NCI-H2227 (cell line): ENCODE data around the gene MTF1.
"Not testable (repeated sequence)": the region's sequence is repeated elsewhere in the genome, so short reads cannot be mapped to it uniquely, and the experiment has no call there.

ENCODE experiments used
- DNase-seq: peaks from one replicate; lab custom pipeline; 2025; ENCODE audit not compliant: unreplicated experiment; lab: John Stamatoyannopoulos, UW

Gene MTF1

GRCh38 chr1:37794372-37795339, 64.7 kb downstream of the MTF1 start:
- DNase-seq, result peak; percentile 55

GRCh38 chr1:37793773-37794371, 65.5 kb downstream of the MTF1 start, which contains the start of gene MANEAL:
Gene MANEAL, plus strand, starts transcription at chr1:37793847. Its CDS starts 336 bp downstream, at chr1:37794183.
- DNase-seq, result peak; percentile 85

DNA sequence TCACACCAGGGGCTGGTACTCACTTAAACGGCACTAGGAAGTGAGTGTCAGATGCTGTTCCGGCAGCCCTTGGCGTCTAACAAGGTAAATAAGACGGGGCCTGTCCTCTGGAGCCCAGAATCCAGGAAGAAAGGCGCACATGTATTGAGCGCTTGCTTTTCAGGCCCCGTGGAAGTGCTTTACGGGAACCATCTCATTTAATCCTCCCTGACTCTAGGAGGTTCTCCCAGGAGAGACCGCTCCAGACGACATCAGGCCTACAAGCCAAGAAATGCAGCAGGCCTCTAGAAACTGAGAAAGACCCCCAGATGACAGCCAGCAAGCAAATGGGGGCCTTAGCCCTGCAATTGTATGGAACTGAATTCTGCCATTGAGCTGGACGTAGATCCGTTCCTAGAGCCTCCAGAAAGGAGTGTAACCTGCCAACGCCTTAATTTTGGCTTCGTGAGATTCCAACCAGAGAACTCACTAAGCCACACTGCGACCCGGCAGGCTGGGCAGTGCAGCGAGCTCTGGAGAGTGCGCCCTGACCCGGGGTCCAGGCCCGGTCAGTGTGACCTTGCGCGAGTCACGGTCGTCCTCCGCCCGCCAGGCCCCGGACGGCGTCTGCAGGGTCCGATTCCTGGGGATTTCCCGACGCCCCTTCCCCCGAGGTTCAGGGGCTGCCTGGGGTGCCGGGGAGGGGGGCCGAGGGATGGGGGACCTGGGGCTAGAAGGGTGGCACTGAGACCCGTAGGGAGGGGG, 66.3 kb downstream of the MTF1 start:
- DNase-seq, result peak; percentile 25

GRCh38 chr1:37782491-37782890, 76.9 kb downstream of the MTF1 start:
- DNase-seq, result no peak

GRCh38 chr1:37778654-37779053, 80.7 kb downstream of the MTF1 start:
- DNase-seq, result no peak

DNA sequence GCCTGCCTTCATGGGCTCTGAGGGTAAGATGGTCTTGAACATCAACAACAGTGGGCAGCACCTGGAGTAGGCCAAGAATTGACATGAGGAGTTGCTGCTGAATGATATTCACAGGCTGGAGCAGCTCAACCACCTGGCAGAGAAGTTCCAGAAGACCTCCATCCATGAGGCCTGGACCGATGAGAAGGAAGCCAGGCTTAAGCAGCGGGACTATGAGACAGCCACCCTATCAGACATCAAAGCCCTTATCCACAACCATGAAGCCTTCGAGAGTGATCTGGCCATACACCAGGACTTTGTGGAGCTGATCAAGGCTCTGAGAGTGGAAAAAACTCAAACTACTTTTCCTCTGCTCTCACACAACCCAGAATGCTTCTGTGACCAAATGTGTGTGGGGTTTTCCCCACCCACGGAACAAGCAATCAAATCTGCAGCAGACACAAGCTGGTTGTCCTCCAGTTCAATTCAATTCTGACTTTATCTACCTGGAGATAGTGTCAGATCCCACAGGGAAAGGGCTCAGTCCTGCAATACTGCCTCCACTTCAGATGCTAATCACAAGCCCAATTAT, 82.4 kb downstream of the MTF1 start:
- no peak for DNase-seq

- not testable (repeated sequence) for DNase-seq
Observed at GRCh38 chr1:37771440-37771839, 88.0 kb downstream of the MTF1 start.

DNA sequence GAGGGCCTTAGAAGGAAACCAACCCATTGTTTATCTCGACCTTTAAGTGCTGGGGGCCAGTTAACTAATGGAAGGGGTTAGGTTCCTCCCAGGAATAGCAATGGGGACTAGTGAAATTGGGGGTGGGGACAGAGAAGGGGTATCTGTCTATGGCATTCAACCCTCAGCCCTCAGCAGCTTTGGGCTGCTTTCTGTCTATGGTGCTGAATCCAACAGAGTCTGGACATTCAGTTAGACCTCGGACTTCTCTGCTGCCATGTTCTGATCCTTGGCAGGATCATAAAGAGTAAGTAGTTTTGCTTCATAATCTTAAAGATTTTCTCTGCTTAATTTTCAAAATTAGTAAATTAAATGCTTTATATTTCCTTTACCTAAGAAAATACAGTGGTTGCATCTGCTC, 91.9 kb downstream of the MTF1 start:
- DNase-seq, result no peak

GRCh38 chr1:37765916-37766664, 93.3 kb downstream of the MTF1 start:
- DNase-seq, result peak; percentile 49

DNA sequence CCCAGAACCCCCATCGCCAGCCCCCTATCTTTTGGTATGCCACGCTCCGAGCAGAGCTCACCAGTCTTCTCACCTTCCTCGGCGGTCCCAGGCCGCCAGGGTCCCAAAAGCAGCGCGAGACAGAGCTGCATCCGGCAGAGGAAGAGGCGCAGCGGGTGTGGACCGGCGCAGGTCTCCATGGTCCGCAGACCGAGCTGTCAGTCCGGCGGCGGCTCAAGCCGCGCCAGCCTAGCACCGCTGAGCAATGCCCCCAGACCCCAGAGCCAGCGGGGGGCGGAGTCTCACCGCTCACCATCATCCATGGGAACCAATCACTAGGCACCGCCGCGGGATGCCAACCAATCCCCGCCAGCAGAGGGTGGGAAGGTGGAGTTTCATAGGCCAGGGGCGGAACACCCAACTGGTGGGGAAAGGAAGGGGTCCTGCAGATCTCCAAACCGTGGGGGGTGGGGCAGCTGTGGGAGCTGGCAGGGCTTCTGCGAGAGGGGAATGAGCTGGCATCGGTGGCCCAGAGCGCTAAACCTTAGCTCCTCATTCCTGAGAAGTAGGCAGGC, 94.4 kb downstream of the MTF1 start, which contains the start of gene EPHA10:
Gene EPHA10, minus strand, starts transcription at position 233 of the 554 bp plus-strand sequence. Its CDS starts 54 bp downstream, at position 179.
- peak; percentile 96 for DNase-seq

- peak; percentile 41 for DNase-seq
Observed at GRCh38 chr1:37764414-37764825, 95.0 kb downstream of the MTF1 start.

GRCh38 chr1:37763791-37764413, 95.5 kb downstream of the MTF1 start:
- DNase-seq, result peak; percentile 41

GRCh38 chr1:37762516-37762915, 96.9 kb downstream of the MTF1 start:
- no peak for DNase-seq

DNA sequence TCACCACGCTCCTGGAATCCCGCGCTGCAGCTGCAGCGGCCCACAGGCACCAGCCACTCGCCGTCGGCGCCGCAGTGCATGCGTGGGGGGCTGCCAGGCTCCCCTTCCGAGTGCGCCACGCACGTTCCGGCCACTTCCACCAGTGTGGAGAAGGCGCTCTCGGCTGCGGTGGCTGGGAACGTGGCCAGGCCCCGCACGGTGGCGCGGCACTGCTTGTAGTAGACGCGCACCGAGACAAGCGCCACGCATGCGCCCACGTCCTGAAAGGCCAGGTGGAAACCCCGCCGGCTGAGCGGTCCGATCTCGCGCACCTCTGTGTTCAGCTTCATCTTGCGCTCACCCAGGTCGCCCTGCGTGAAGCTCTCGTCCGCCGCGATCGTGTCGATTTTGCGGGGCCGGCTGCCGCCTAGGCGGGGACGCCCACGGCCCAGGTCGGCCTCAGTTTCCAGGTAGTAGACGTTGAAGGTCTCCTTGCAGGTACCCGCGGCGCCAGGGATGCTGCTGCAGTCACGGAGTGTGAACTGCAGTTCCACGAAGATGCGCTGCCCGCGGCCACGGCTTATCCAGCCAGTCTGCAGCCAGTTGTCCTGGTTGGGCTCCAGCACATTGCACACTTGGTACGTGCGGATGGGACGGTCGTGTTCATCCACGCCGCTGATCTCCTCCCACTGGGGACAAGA, 97.8 kb downstream of the MTF1 start:
- peak; percentile 22 for DNase-seq
